OCI-LY3 (cell line): Measurements from ENCODE around the gene ADGRV1.

ENCODE experiments used
- H2AFZ ChIP-seq: fragments of 200-600, 300-600 bp; shearing (Covaris generic); 2 replicates; pipeline ENCODE4 v1.6.0; 2014; ENCODE audit warnings: antibody characterized with exemption, low read depth, low read length
- H3K27ac ChIP-seq: fragments of 200-600, 300-600 bp; sonication (generic); 2 replicates; pipeline ENCODE4 v1.5.1; 2014; ENCODE audit warnings: mild to moderate bottlenecking, low read length, moderate library complexity, mixed read lengths
- H3K27me3 ChIP-seq: fragments of 200-600, 300-600 bp; sonication (generic); 2 replicates; pipeline ENCODE4 v1.6.1; 2014; ENCODE audit warnings: low read depth, low read length, mixed read lengths
- H3K36me3 ChIP-seq: fragments of 200-600, 300-600 bp; sonication (generic); replicated peaks from 2 replicates; pipeline ENCODE3; 2014; ENCODE audit warnings: low read depth, low read length, mixed read lengths
- H3K4me1 ChIP-seq: fragments of 300-600, 200-600 bp; sonication (generic); 2 replicates; pipeline ENCODE4 v1.6.1; 2014; ENCODE audit warnings: low read length, mixed read lengths
- H3K4me2 ChIP-seq: fragments of 200-600, 300-600 bp; sonication (generic); 2 replicates; pipeline ENCODE4 v1.6.1; 2014; ENCODE audit warnings: low read length, mixed read lengths
- H3K4me3 ChIP-seq: fragments of 300-600, 200-600 bp; sonication (generic); 2 replicates; pipeline ENCODE4 v1.5.1; 2014; ENCODE audit warnings: antibody characterized with exemption, mild to moderate bottlenecking, low read length, moderate library complexity
- H3K79me2 ChIP-seq: fragments of 300-600, 200-600 bp; shearing (Covaris generic); 2 replicates; pipeline ENCODE4 v1.6.1; 2014; ENCODE audit warnings: mild to moderate bottlenecking, low read length, mixed read lengths
- H3K9ac ChIP-seq: fragments of 300-600, 200-600 bp; shearing (Covaris generic); 2 replicates; pipeline ENCODE4 v1.6.0; 2014; ENCODE audit warnings: mild to moderate bottlenecking, low read length, moderate library complexity
- H3K9me3 ChIP-seq: fragments of 200-600, 300-600 bp; shearing (Covaris generic); 2 replicates; pipeline ENCODE4 v1.6.1; 2014; ENCODE audit warnings: low read length, mixed read lengths; ENCODE audit not compliant: insufficient read depth
- H4K20me1 ChIP-seq: fragments of 200-600, 300-600 bp; sonication (generic); 2 replicates; pipeline ENCODE4 v1.6.1; 2016; ENCODE audit warnings: low read length, mixed read lengths; ENCODE audit not compliant: insufficient read depth
- EZH2phosphoT487 ChIP-seq: fragments of 200-600 bp; shearing (Covaris generic); IDR thresholded peaks from 2 replicates; pipeline ENCODE4 v1.6.1; 2018; ENCODE audit warnings: antibody characterized with exemption, mixed run types, low read depth
- TF ChIP-seq, protein P1 (sequence below): fragments of 200-600, 300-600 bp; sonication (generic); IDR thresholded peaks from 2 replicates; pipeline ENCODE4 v1.5.1; 2014; ENCODE audit warnings: antibody characterized with exemption, low read length, low read depth

Gene ADGRV1

DNA sequence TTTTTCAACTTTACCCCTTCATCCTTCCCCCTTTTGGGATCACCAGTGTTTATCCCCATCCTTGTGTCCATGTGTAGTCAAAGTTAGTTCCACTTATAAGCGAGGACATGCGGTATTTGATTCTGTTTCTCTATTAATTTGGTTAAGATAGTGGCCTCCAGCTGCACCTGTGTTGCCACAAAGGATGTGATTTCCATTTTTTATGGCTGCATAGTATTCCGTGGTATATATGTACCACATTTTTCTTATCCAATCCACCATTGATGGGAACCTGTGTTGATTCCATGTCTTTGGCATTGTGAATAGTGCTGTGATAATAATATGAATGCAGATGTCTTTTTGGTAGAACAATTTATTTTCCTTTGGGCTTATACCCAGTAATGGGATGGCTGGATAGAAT, 572.2 kb downstream of the ADGRV1 start:
- Histone ChIP-seq H3K27me3 (no peaks in the 10 kb centered on the region), H4K20me1 (no peaks in the 10 kb centered on the region), H3K4me2 (no peak overlapping the region), H3K79me2 (no peaks in the 10 kb centered on the region), H3K9ac (no peak overlapping the region), H3K9me3 (no peaks in the 10 kb centered on the region), H3K36me3 (no peaks in the 10 kb centered on the region), H3K4me3 (no peak overlapping the region), H2AFZ (no peak overlapping the region), H3K27ac (no peak overlapping the region), H3K4me1 (peaks cover 12% of the 10 kb centered on the region)
- TF ChIP-seq, protein P1, sequence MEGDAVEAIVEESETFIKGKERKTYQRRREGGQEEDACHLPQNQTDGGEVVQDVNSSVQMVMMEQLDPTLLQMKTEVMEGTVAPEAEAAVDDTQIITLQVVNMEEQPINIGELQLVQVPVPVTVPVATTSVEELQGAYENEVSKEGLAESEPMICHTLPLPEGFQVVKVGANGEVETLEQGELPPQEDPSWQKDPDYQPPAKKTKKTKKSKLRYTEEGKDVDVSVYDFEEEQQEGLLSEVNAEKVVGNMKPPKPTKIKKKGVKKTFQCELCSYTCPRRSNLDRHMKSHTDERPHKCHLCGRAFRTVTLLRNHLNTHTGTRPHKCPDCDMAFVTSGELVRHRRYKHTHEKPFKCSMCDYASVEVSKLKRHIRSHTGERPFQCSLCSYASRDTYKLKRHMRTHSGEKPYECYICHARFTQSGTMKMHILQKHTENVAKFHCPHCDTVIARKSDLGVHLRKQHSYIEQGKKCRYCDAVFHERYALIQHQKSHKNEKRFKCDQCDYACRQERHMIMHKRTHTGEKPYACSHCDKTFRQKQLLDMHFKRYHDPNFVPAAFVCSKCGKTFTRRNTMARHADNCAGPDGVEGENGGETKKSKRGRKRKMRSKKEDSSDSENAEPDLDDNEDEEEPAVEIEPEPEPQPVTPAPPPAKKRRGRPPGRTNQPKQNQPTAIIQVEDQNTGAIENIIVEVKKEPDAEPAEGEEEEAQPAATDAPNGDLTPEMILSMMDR, result no peak
- no peak for TF ChIP-seq EZH2phosphoT487

DNA sequence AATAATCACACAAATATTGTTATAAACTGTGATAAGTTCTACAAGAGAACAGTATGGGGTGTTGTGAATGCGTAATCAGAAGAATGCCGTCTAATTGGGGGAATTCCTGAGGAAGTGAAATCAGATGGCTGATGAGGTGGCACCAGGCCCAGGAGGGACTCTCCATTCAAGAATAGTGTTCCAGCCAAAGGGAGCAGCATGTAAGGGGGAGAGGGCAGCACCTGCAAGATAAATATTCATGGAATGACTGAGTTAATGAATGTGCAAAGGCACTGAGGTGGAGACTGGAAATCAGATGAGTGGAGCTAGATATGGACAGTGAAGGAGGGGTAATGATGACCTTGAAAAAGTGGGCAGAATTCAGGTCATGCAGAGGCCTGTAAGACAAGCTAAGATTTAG, 574.0 kb downstream of the ADGRV1 start:
- H3K4me2 ChIP-seq, result peak overlapping the region; percentile 36
- H3K79me2 ChIP-seq, result no peaks in the 10 kb centered on the region
- peaks cover 12% of the 10 kb centered on the region for H3K4me1 ChIP-seq
- H3K9me3 ChIP-seq, result no peaks in the 10 kb centered on the region
- H3K36me3 ChIP-seq, result no peaks in the 10 kb centered on the region
- no peak overlapping the region for H3K4me3 ChIP-seq
- no peak overlapping the region for H3K27ac ChIP-seq
- no peaks in the 10 kb centered on the region for H3K27me3 ChIP-seq
- no peak overlapping the region for H3K9ac ChIP-seq
- no peak overlapping the region for H2AFZ ChIP-seq
- H4K20me1 ChIP-seq, result no peaks in the 10 kb centered on the region
- TF ChIP-seq, protein P1, result no peak

DNA sequence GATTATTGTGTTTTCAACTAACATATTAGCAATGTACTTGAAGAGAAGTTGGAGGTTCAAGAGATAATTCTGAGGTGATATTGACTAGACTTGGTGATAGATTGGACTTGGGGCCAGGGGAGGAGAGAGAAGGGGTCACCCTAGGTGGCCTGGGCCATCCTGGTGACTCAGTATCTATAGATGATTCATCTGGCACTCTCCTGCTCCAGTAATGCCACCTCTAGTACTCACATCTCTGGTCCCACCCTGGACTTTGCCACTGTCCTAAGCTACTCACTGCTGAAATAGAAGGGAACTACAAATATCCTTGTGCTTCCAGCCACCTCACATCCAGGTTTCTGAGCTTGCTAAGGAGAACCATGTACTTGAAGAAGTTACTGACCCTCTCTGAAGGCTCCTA, 574.6 kb downstream of the ADGRV1 start:
- Histone ChIP-seq H4K20me1 (no peaks in the 10 kb centered on the region), H3K4me1 (peaks cover 12% of the 10 kb centered on the region), H3K9me3 (no peaks in the 10 kb centered on the region), H3K27ac (no peak overlapping the region), H3K4me3 (no peak overlapping the region), H3K36me3 (no peaks in the 10 kb centered on the region), H3K79me2 (no peaks in the 10 kb centered on the region), H3K27me3 (no peaks in the 10 kb centered on the region), H2AFZ (no peak overlapping the region), H3K4me2 (peak overlapping the region; percentile 36; the same call in 1 of the 2 replicates), H3K9ac (no peak overlapping the region)
- TF ChIP-seq EZH2phosphoT487, result no peak
- TF ChIP-seq, protein P1, result no peak

DNA sequence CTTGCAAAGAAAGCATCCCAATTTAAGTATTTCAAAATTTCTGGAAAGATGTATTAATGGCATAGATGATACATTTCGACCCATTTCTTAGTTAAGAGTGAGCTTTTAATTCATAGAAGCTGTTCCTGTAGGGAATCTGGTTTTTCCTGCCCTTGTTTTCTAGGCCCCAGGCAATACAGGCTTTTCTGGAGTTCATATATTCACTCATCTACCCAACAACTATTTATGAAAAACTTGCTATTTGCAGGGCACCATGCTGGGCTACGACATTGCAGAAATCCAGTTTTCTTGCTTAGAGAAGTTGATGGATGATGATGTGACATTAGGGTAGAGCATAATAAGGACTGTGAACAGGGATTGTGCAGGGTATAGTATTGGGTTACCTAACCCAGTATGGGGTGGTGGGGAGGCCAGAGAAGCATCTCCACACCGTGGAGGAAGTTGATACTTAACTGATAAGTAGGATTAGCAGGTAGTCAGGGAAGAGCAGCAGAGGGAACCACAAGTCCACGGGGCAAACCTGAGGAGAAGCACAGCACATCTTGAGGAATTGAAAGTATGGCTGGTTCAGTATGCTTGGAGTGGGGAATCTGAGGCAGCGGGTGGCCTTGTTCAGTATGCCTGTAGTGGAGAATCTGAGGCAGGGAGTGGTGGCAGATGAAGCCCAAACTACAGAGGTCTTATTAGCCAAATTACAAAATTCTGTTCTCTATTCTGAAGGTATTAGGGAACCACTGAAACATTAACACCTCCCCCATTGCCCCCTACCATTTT, 577.1 kb downstream of the ADGRV1 start:
- no peak overlapping the region for H3K4me3 ChIP-seq
- no peaks in the 10 kb centered on the region for H3K9me3 ChIP-seq
- no peak overlapping the region for H3K4me2 ChIP-seq
- H3K79me2 ChIP-seq, result no peaks in the 10 kb centered on the region
- H2AFZ ChIP-seq, result no peak overlapping the region
- peaks cover 23% of the 10 kb centered on the region for H3K4me1 ChIP-seq
- H4K20me1 ChIP-seq, result no peaks in the 10 kb centered on the region
- H3K36me3 ChIP-seq, result no peaks in the 10 kb centered on the region
- no peaks in the 10 kb centered on the region for H3K27me3 ChIP-seq
- H3K27ac ChIP-seq, result no peak overlapping the region
- TF ChIP-seq, protein P1, result no peak
- TF ChIP-seq EZH2phosphoT487, result no peak
- H3K9ac ChIP-seq, result no peak overlapping the region
